ENCODE measurements around the gene HPS4. TPM values are rescaled to one million over a fixed set of nuclear protein-coding genes. Genes with fewer than 3 reads are reported as not detected.

The HPS4 gene
- total RNA-seq, 1 donor, result 38.5 TPM

DNA sequence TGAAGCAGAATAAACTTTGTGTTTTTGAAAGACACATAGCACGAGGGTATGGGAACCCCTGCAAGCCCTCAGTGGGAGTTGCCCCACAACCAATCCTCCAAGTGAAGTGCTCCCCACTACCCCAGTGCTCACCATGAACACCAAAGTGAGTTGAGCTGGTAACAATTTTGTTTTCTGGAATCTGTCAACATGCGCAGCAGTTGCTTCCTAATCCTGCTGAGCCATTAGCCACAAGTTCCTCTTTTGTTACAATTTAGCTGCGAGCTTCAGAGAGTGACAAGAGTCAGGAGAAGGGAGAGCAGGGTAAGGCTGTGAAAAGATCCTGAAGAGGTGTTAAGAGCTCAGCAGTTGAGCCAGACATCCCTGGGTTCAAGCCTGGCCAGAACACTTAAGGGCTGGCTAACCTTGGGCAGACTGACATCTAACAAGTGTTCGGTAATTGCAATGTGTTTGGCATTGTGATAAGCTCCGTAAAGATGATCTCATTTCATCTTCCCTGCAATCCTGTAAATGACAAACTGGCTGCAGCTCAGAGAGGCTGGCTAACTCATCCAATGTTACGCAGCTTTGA, 78.6 kb downstream of the HPS4 start:
- H3K4me3 ChIP-seq (ENCODE audit: low read depth, low read length), result no peak overlapping the region
- TF ChIP-seq, protein P1, sequence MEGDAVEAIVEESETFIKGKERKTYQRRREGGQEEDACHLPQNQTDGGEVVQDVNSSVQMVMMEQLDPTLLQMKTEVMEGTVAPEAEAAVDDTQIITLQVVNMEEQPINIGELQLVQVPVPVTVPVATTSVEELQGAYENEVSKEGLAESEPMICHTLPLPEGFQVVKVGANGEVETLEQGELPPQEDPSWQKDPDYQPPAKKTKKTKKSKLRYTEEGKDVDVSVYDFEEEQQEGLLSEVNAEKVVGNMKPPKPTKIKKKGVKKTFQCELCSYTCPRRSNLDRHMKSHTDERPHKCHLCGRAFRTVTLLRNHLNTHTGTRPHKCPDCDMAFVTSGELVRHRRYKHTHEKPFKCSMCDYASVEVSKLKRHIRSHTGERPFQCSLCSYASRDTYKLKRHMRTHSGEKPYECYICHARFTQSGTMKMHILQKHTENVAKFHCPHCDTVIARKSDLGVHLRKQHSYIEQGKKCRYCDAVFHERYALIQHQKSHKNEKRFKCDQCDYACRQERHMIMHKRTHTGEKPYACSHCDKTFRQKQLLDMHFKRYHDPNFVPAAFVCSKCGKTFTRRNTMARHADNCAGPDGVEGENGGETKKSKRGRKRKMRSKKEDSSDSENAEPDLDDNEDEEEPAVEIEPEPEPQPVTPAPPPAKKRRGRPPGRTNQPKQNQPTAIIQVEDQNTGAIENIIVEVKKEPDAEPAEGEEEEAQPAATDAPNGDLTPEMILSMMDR (IDR thresholded peaks at IDR 0.05; ENCODE audit: insufficient read depth, low read length), result no peak
- DNase-seq (ENCODE audit: low read depth), result no peak

DNA sequence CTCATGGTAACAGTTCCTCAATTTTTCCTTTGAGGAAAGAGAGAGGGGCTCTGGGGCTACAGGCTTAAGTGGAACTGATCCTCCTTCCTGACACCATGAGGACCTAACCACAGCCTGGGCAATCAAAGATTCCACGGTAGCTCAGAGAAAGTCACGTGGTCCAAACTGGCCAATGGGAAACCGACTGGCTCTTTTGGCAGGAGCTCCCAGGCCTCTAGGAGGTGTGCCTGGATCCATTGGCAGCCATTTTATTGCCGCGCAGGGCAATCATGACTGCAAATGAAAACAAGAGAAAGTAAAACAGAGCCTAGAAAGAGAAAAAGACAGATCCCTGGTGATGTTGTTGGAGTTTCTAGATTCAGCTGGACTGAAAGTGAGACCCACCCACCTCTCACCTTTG, 81.9 kb downstream of the HPS4 start:
- no peak for DNase-seq (ENCODE audit: low read depth)
- H3K4me3 ChIP-seq (ENCODE audit: low read depth, low read length), result no peak overlapping the region
- TF ChIP-seq, protein P1 (IDR thresholded peaks at IDR 0.05; ENCODE audit: insufficient read depth, low read length), result no peak

Other genes starting within 250 kb of the HPS4 start
- gene ASPHD2, start 54.5 kb downstream of the HPS4 start, total RNA-seq (ENCODE audit: low replicate concordance), result 2.9 and 4.2 TPM in 2 replicates
- gene SRRD, start 94 bp upstream of the HPS4 start, total RNA-seq (ENCODE audit: low replicate concordance), result 15.7 and 27.1 TPM in 2 replicates
- 25.4 and 45.7 TPM in 2 replicates for gene TFIP11, start 28.7 kb upstream of the HPS4 start, total RNA-seq (ENCODE audit: low replicate concordance)
- 15.5 and 48.1 TPM in 2 replicates for gene TPST2, start 106.3 kb upstream of the HPS4 start, total RNA-seq (ENCODE audit: low replicate concordance)
- gene CRYBB1, start 134.2 kb upstream of the HPS4 start, total RNA-seq (ENCODE audit: low replicate concordance), result not detected in 2 replicates
- gene CRYBA4, start 138.2 kb upstream of the HPS4 start, total RNA-seq (ENCODE audit: low replicate concordance), result not detected in 2 replicates
- 0.72 and 2.0 TPM in 2 replicates for gene MIAT, start 173.8 kb upstream of the HPS4 start, total RNA-seq (ENCODE audit: low replicate concordance)